HG03439 (cell line): ENCODE data around the gene MYOC.
"Not testable (repeated sequence)": the region's sequence is repeated elsewhere in the genome, so short reads cannot be mapped to it uniquely, and the experiment has no call there.

ENCODE experiments used
- ATAC-seq: cut with Tn5 transposase; IDR thresholded peaks from one replicate; pipeline ENCODE4 v1.9.1; 2021; ENCODE audit warnings: mild to moderate bottlenecking, moderate library complexity; ENCODE audit not compliant: unreplicated experiment

The MYOC gene

GRCh38 chr1:171652234-171652822, at the start of gene MYOC:
Gene MYOC (minus strand): TSS chr1:171652688. CDS start chr1:171652611, 77 bp downstream.
- no peak for ATAC-seq

- no peak for ATAC-seq
Observed at GRCh38 chr1:171699531-171699930, 47.0 kb upstream of the MYOC start.

DNA sequence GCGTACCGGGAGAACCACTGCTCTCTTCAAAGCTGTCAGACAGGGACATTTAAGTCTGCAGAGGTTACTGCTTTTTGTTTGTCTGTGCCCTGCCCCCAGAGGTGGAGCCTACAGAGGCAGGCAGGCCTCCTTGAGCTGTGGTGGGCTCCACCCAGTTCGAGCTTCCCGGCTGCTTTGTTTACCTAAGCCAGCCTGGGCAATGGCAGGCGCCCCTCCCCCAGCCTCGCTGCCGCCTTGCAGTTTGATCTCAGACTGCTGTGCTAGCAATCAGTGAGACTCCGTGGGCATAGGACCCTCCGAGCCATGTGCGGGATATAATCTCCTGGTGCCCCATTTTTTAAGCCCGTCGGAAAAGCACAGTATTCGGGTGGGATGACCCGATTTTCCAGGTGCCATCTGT, 43.3 kb upstream of the MYOC start:
- not testable (repeated sequence) for ATAC-seq

DNA sequence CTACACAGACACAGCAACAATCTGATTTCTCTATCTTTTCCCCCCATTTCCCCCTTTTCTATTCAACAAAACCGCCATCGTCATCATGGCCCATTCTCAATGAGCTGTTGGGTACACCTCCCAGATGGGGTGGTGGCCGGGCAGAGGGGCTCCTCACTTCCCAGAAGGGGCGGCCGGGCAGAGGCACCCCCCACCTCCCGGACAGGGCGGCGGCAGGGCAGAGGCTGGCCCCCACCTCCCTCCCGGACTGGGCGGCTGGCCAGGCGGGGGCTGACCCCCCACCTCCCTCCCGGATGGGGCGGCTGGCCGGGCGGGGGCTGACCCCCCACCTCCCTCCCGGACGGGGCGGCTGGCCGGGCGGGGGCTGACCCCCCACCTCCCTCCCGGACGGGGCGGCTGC, 41.1 kb upstream of the MYOC start:
- ATAC-seq, result not testable (repeated sequence)

DNA sequence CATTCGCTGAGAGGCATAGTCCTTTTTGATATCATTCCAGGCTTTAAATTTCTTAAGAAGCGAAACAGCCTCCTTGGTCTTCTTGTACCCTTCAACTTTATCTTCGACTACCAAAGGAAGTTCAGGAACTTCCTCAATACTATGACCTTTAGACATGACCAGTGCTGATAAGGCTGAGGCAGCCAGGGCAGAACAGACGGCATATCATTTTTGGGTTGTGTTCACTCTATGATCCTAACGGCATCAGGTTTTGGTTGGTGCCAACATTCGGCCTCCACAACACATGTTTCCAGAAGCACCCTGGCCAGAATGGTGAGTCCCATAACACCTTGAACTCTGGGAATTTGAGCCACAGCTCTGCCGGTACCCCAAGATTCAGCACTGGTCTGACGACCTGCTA, 31.4 kb upstream of the MYOC start:
- no peak for ATAC-seq

GRCh38 chr1:171680339-171680738, 27.9 kb upstream of the MYOC start:
- no peak for ATAC-seq

DNA sequence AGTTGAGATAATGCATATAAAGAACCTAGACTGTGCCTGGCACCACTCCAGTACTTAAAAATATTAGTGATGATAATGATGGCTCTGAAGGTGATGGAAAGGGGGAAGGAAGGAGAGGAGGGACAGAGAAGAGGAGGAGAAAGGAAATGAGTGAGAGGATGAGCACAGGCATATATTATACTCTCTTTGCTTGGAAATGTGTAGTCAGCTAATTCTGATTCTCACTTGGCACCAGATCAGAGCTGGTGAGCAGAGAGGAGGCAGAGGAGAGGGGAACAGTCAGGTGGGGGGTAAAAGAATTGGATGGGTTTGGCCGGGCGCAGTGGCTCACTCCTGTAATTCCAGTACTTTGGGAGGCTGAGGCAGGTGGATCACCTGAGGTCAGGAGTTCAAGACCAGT, 24.3 kb upstream of the MYOC start:
- no peak for ATAC-seq

- no peak for ATAC-seq
Observed at GRCh38 chr1:171674431-171675405, 22.2 kb upstream of the MYOC start.

- ATAC-seq, result no peak
Observed at GRCh38 chr1:171670739-171671138, 18.3 kb upstream of the MYOC start.

DNA sequence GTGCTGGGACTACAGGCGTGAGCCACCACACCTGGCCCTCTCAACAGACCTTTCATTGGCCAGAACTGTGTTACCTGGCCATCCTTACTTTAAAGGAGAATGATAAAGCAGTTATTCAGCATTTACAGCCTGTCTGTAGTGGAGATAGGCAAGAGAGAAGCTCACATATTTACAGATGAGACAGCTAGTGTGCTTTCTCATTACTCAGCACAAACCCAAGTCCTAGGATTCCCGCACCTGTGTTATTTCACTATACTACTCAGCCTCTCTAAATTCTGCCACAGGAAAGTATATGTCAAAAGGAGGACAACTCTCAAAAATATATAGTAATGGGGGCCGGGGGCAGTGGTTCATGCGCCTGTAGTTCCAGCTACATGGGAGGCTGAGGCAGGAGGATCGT, 15.9 kb upstream of the MYOC start:
- no peak for ATAC-seq

DNA sequence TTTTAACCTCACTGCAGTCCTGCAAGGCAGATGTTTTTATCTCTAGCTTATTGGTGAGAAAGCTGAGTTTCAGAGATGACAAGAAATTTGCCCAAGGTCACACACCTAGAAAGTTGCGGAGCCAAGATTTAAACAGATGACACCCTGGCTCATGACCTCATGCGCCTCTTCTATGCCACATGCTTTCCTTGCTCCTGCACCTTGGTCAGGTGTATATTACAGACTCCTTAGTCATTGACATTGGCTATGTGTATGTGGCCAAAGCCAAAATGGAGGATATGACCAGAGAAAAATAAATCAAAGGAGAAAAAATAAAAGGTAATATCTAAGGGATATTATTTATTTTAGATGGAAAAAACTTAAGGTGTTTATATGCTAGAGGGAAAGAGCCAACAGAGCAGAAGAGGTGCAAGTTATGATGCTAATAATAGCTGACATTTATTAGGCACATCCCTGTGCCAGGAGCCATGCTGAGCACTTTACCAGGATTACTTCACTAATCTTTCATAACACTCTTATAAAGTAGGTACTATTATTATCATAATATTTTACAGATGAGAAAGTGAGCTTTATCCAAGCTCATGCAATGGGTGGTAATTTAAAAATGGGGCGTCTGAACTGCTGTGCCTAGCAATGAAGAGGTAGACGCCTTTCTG, 13.8 kb upstream of the MYOC start:
- ATAC-seq, result no peak

DNA sequence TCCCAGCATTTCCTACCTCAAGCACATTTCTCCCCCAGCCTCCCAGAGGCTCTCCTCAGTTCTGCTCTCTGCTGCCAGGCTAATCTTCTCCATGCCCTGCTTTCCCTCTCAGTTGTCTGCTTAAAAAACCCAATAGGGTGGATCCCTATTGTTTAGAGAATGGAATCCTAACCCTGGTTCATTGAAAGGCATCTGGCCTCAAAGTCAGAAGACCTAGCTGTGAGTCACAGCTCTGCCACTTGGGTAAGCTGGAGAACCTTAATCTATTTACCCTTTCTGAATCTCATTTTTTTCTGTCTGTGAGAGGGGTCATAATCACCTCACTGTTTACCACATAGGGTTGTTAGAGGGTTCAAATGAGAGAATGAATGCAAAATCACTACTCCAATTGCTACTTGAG, 12.5 kb upstream of the MYOC start:
- no peak for ATAC-seq

GRCh38 chr1:171663854-171664575, 11.5 kb upstream of the MYOC start:
- no peak for ATAC-seq

DNA sequence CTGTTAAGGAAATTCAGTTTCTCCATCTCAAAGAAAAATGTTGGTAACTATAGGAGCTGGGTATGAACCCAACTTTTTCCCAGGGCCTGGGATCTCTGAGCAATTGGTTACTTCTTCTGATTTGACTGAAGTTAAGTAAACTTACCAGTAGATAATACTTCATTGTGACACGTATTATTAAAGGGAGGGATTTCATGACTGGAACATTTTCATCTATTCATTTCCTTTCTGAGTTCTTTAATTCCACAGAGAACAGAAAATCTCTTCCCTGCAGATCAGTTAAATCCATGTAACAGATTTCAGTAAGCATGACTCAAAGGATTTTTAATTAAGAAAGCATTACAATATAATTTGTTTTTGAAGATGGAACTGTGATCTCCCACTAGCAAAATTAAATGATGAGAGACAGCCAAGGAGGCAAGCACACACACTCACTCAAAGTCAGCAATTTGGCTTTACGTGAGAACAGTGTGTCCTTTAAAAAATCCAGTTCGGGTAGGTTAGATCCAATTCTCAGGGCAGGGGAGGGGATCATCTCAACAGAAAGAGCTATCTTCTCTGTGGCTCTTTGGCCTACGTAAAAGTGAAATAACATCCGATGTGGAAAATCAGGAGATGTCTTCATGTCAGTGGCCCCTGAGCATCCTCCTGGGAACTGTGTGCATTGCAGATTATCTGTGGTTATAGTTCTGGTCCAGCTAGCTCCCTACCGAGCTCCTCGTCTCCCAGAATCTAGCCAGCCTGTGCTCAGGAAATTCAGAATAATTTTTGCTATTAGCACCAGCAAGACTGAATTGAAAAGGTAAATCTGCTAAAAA, 10.8 kb upstream of the MYOC start:
- no peak for ATAC-seq

DNA sequence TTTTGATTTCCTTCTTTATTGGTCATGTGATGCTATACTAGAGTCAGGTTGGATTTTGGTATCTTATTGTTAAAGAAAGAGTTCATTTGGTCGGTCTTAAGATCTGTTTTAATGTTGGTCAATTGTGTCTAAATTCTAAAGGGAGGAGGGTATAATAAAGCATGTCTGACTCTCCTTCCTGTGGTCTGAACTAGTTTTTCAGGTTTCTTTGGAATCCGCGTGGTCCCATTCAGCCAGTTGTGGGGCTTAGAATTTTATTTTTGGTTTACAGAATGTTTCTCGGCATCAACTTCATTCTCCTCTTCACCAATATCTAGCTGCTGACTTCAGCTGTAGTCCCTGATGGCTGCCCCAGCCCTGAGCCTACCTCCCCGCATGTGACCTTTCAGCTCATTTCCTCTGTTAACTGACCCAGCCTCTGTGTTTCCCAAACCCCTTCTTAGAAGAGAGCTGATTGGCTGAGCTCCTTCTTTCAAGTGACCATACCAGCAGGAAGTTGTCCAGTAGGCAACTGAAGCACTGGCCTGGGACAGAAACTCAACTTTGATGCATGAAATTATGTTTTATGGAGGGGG, 8.7 kb upstream of the MYOC start:
- ATAC-seq, result no peak

DNA sequence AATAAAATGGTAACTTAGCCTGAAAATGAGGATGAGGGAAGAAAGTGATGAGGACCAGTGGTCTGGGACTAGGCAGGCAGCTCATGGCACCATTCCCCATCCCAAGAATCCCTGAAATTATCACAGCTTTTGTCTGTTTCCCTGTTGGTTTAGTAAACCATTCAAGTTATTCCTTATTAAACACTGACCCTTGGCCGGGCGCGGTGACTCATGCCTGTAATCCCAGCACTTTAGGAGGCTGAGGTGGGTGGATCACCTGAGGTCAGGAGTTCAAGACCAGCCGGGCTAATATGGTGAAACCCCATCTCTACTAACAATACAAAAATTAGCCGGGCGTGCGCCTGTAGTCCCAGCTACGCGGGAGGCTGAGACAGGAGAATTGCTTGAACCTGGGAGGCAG, 3.7 kb upstream of the MYOC start:
- ATAC-seq, result not testable (repeated sequence)

DNA sequence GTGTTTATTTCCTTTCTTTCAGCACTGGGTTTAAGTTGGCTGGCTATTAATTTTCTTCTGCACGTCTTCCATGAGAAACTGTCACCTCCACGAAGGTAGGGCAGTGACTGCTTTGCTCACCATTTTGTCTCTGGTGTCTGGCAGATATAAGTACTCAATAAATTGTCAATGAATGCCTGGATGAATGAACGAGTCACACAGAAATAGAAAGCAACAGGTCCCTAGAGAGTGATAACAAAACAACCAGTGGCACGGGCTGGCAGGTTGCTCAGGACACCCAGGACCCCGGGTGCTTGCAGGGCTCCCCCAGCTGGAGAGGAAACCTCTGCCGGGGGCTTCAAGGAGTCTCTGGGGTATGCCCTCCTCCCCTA, 3.2 kb upstream of the MYOC start:
- ATAC-seq, result no peak

- peak; percentile 89 for ATAC-seq
Observed at GRCh38 chr1:171654942-171655745, 2.7 kb upstream of the MYOC start.
